Measurements from ENCODE around the gene LEFTY1. TPM values are rescaled to one million over a fixed set of nuclear protein-coding genes. Genes with fewer than 3 reads are reported as not detected.

The LEFTY1 gene
- total and polyA plus RNA-seq, 2 of the 4 experiments (the other 2 are of a cell fraction) = not detected

- Histone ChIP-seq H3K27me3 (ENCODE audit: control insufficient read depth, insufficient read depth, low read length) (peaks cover 3% of the 10 kb centered on the region; the same call in 1 of the 2 replicates), H3K56ac (ENCODE audit: extremely low read depth, insufficient read depth, low read length) (no peak overlapping the region), H3K18ac (ENCODE audit: low read depth, low read length) (no peak overlapping the region), H3K9me3 (ENCODE audit: control insufficient read depth, insufficient read depth, low read length) (no peaks in the 10 kb centered on the region), H3K4me3 (ENCODE audit: insufficient read depth, low read depth, low read length) (no peak overlapping the region), H2BK15ac (ENCODE audit: low read depth, low read length) (no peak overlapping the region), H2BK20ac (ENCODE audit: low read depth, low read length) (no peak overlapping the region), H2AK9ac (replicated peaks; ENCODE audit: low read depth, low read length, poor library complexity) (no peak overlapping the region), H2AFZ (replicated peaks; ENCODE audit: low read length, poor library complexity) (no peak overlapping the region), H2BK120ac (ENCODE audit: low read depth, low read length) (no peak overlapping the region), H3K4me1 (ENCODE audit: control insufficient read depth, insufficient read depth, low read length) (peaks cover 1% of the 10 kb centered on the region; the same call in 1 of the 2 replicates), H3K4ac (ENCODE audit: low read depth, low read length) (no peak overlapping the region), H3K36me3 (ENCODE audit: control insufficient read depth, insufficient read depth, low read length) (no peaks in the 10 kb centered on the region), H3K27ac (ENCODE audit: insufficient read depth, low read length) (no peak overlapping the region), H3K9me1 (ENCODE audit: insufficient read depth, low read length) (no peaks in the 10 kb centered on the region), H3K23ac (ENCODE audit: low read depth, low read length) (no peak overlapping the region), H3K79me1 (ENCODE audit: low read depth in 1 of 2, low read length in 2 of 2) (no peaks in the 10 kb centered on the region), H4K5ac (ENCODE audit: low read depth, low read length) (no peak overlapping the region), H3K14ac (replicated peaks; ENCODE audit: low read depth, low read length) (no peak overlapping the region), H4K20me1 (ENCODE audit: insufficient read depth, low read length) (no peaks in the 10 kb centered on the region), H2AK5ac (ENCODE audit: low read depth, low read length) (no peak overlapping the region), H3K4me2 (ENCODE audit: low read depth, low read length) (no peak overlapping the region), H4K91ac (ENCODE audit: insufficient read depth, low read depth, low read length) (no peak overlapping the region), H3K9ac (ENCODE audit: low read depth, low read length) (no peak overlapping the region), H2BK5ac (ENCODE audit: low read depth, low read length, poor library complexity, severe bottlenecking) (no peak overlapping the region), H4K8ac (ENCODE audit: low read depth in 2 of 2, low read length in 2 of 2) (no peak overlapping the region)
- no TSS peak for BruUV-seq (replicated peaks)
- CTCF ChIA-PET = no interaction called here
- no CpG with 5 or more reads among the region's 2 CpGs for WGBS, 2 experiments (ENCODE audit: extremely low coverage in 2 of 2, insufficient read length in 1 of 2)
- DNase-seq = no peak
- no peak for ATAC-seq (ENCODE audit: low read depth)
- no peak for TF ChIP-seq MAFK (IDR thresholded peaks at IDR 0.05; ENCODE audit: low read depth, low read length)
- no peak for TF ChIP-seq RCOR1 (IDR thresholded peaks at IDR 0.05; ENCODE audit: insufficient replicate concordance, low read length)
- TF ChIP-seq CHD1 (IDR thresholded peaks at IDR 0.05; ENCODE audit: low read depth, low read length) = no peak
- no peak for TF ChIP-seq ELK1 (IDR thresholded peaks at IDR 0.05; ENCODE audit: borderline replicate concordance, low read depth, low read length)
- no peak for TF ChIP-seq POLR2A (IDR thresholded peaks at IDR 0.05; ENCODE audit: low read depth, low read length)
- no peak for TF ChIP-seq NFE2L2 (IDR thresholded peaks at IDR 0.05; ENCODE audit: low read depth, low read length)
- TF ChIP-seq CTCF (conservative IDR thresholded peaks at IDR 0.05; ENCODE audit: low read depth, low read length) = no peak
- TF ChIP-seq SMC3 (IDR thresholded peaks at IDR 0.05; ENCODE audit: low read depth, low read length) = no peak
- no peak for TF ChIP-seq BHLHE40 (IDR thresholded peaks at IDR 0.05; ENCODE audit: low read depth, low read length)
- dilution Hi-C loops (cut with HindIII; ENCODE audit: low sequenced_read_pairs, unreplicated experiment) (no loop called here), intact Hi-C loops (cut with micrococcal nuclease) (no loop called here), in situ Hi-C loops (cut with MboI; ENCODE audit: low sequenced_read_pairs) (no loop called here)
- POLR2A ChIA-PET (ENCODE audit: unreplicated experiment) = no interaction called here
Observed at GRCh38 chr1:225908773-225909172, 19.8 kb upstream of the LEFTY1 start.
